SH-SY5Y (cell line): ENCODE results near the gene CNKSR3.

Source experiments
- GATA2 ChIP-seq: IDR thresholded peaks from 2 replicates; pipeline ENCODE4 v1.6.1; 2011; ENCODE audit warnings: mild to moderate bottlenecking, low read depth, low read length
- GATA3 ChIP-seq: IDR thresholded peaks from 2 replicates; pipeline ENCODE4 v1.6.1; 2011; ENCODE audit warnings: low read depth, mild to moderate bottlenecking, low read length, moderate library complexity

DNA sequence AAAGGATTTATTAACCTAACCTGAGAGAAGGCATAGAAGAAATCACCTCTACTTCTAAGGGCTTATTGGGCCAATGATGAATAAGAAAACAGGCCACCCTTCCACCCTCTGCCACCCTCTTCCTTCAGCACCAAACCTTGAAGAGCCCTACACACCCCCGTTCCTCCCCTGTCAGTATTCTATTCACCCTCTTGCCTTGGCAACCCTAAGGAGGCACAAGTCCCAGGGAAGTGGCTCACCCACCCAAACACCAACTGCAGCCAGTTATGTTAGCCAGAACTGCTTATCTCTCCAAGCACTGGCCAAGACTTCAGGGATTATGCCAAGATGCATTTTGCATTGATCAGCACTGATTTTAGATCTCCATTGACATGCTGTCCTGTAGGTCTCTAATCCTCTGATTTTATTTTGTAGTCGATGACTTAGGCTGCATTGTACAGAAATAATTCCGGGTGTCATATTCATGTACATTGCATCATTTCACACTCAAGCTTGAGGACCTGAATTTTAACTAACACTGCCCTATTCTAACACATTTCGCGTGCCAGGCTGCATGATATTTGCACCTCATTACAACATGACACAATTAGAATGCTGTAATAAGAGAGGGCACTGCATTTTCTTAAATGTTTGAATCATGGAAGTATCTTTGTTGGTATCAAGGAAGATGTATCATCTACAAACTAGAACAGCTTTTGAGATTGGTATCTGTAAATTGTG is 15.7 kb downstream of the CNKSR3 start:
- no peak for TF ChIP-seq GATA3
- TF ChIP-seq GATA2, result no peak
